HepG2 (cell line): Measurements from ENCODE around the gene FAM222B. TPM values are rescaled to one million over a fixed set of nuclear protein-coding genes. Genes with fewer than 3 reads are reported as not detected.

Experiments
- ATAC-seq: fragments of 200-7000 bp; cut with Tn5 transposase; 3 replicates; pipeline ENCODE4 v1.9.1; 2020; ENCODE audit warnings: mild to moderate bottlenecking, moderate library complexity
- BruUV-seq: library from RNA; stranded (reverse); fragments of 400-500 nt; replicated peaks from 2 replicates; lab custom pipeline; 2021; lab: Mats Ljungman, UMichigan
- CTCF ChIA-PET: fragments of 300-600 bp; formaldehyde crosslinking; extraction: SDS; loops from one replicate; lab custom pipeline; 2021; ENCODE audit warnings: low total read pairs, inconsistent platforms, low intra/inter-chr PET ratio; lab: Yijun Ruan, JAX
- POLR2A ChIA-PET: fragments of 350-600 bp; sonication (Branson Sonifier 250); formaldehyde crosslinking; loops from one replicate; lab custom pipeline; 2020; ENCODE audit warnings: antibody characterized with exemption, inconsistent platforms; lab: Yijun Ruan, JAX
- DNase-seq: peaks from one replicate; pipeline ENCODE4 v3.0.0-alpha.2; 2015; ENCODE audit warnings: low spot score
- FAIRE-seq: peaks from 3 replicates; lab custom pipeline; 2011; peaks lifted over from hg19 to GRCh38; lab: Jason Lieb, UNC
- H2AFZ ChIP-seq: one replicate; pipeline ENCODE4 v1.6.1; 2011; ENCODE audit warnings: low read length, inconsistent platforms
- H3K27ac ChIP-seq: fragments of 300-600 bp; 3 replicates; pipeline ENCODE4 v1.8.0; 2011; ENCODE audit warnings: mixed run types, mild to moderate bottlenecking, mixed read lengths, low read length, inconsistent platforms; ENCODE audit not compliant: insufficient read depth; ENCODE audit errors: extremely low read length
- H3K27me3 ChIP-seq, 2 experiments: fragments of 200-600 bp in 1 of 2; 2 replicates in 1 of 2; 3 replicates in 1 of 2; pipeline versions ENCODE4 v1.6.0 to v1.8.0; 2011; ENCODE audit warnings: low read length in 2 of 2, mild to moderate bottlenecking in 2 of 2, moderate library complexity in 2 of 2, inconsistent platforms in 1 of 2; ENCODE audit not compliant: insufficient read depth in 2 of 2, control insufficient read depth in 1 of 2
- H3K36me3 ChIP-seq, 2 experiments: fragments of 200-600 bp in 1 of 2; replicated peaks in 1 of 2; 2 replicates in 1 of 2; 3 replicates in 1 of 2; pipeline versions ENCODE4 v1.5.1 to v1.8.0; 2011; ENCODE audit warnings: low read length in 2 of 2, inconsistent platforms in 1 of 2; ENCODE audit not compliant: insufficient read depth in 2 of 2, control insufficient read depth in 1 of 2
- H3K4me1 ChIP-seq: 2 replicates; pipeline ENCODE4 v1.5.1; 2012; ENCODE audit warnings: low read length, inconsistent platforms; ENCODE audit not compliant: insufficient read depth
- H3K4me2 ChIP-seq: 2 replicates; pipeline ENCODE4 v1.6.0; 2011; ENCODE audit warnings: low read depth, low read length, inconsistent platforms
- H3K4me3 ChIP-seq, 3 experiments: fragments of 200-600 bp in 1 of 3; sonication (generic), shearing (Covaris generic) in 1 of 3; replicated peaks in 1 of 3; 2 replicates each; pipeline ENCODE4 v1.5.1; 2011 to 2016; ENCODE audit warnings: low read length in 3 of 3, inconsistent platforms in 2 of 3, low read depth in 2 of 3, mild to moderate bottlenecking in 2 of 3, control low read depth in 1 of 3, mixed read lengths in 1 of 3; ENCODE audit not compliant: insufficient read depth in 1 of 3
- H3K79me2 ChIP-seq: one replicate; pipeline ENCODE4 v1.6.1; 2011; ENCODE audit warnings: low read length, inconsistent platforms; ENCODE audit not compliant: insufficient read depth
- H3K9ac ChIP-seq: 2 replicates; pipeline ENCODE4 v1.6.0; 2011; ENCODE audit warnings: mild to moderate bottlenecking, low read depth, low read length, inconsistent platforms; ENCODE audit not compliant: insufficient read depth
- H3K9me3 ChIP-seq: 2 replicates; pipeline ENCODE4 v1.5.1; 2012; ENCODE audit warnings: mild to moderate bottlenecking, low read length
- H4K20me1 ChIP-seq: 2 replicates; pipeline ENCODE4 v1.6.0; 2011; ENCODE audit warnings: inconsistent platforms, mild to moderate bottlenecking, low read length, moderate library complexity; ENCODE audit not compliant: insufficient read depth
- AGO2 ChIP-seq: fragments of 200-400 bp; formaldehyde crosslinking; optimal IDR thresholded peaks from 2 replicates; pipeline ENCODE3; 2017; ENCODE audit warnings: mild to moderate bottlenecking, low read depth, low read length, moderate library complexity
- DNMT1 ChIP-seq: sonication (generic); formaldehyde crosslinking; IDR thresholded peaks from 2 replicates; pipeline ENCODE4 v1.5.1; 2020; ENCODE audit warnings: mild to moderate bottlenecking, missing genetic modification reagents
- MNT ChIP-seq: fragments of 450-650 bp; IDR thresholded peaks from 2 replicates; pipeline ENCODE4 v1.6.1; 2016
- RAD21 ChIP-seq: fragments of 450-650 bp; formaldehyde crosslinking; IDR thresholded peaks from 2 replicates; pipeline ENCODE4 v1.5.0; 2020; ENCODE audit warnings: mild to moderate bottlenecking
- TBP ChIP-seq: sonication (generic); formaldehyde crosslinking; IDR thresholded peaks from 2 replicates; pipeline ENCODE4 v1.5.0; 2020; ENCODE audit warnings: missing genetic modification reagents
- ZBTB7B ChIP-seq: sonication (generic); formaldehyde crosslinking; IDR thresholded peaks from 2 replicates; pipeline ENCODE4 v1.4.0; 2020; ENCODE audit warnings: missing genetic modification reagents
- ZNF317 ChIP-seq: sonication (generic); formaldehyde crosslinking; IDR thresholded peaks from 2 replicates; pipeline ENCODE4 v1.5.0; 2020; ENCODE audit warnings: mild to moderate bottlenecking, missing genetic modification reagents
- ZNF691 ChIP-seq: sonication (generic); formaldehyde crosslinking; IDR thresholded peaks from 2 replicates; pipeline ENCODE4 v1.4.0; 2020; ENCODE audit warnings: missing genetic modification reagents, low read depth, mild to moderate bottlenecking, borderline replicate concordance
- ZNF83 ChIP-seq: sonication (generic); formaldehyde crosslinking; IDR thresholded peaks from 2 replicates; pipeline ENCODE4 v1.4.0; 2020; ENCODE audit warnings: missing genetic modification reagents, mild to moderate bottlenecking, borderline replicate concordance
- WGBS: methylation state at CpG from one replicate; pipeline ENCODE4 v1.1.6; 2017; ENCODE audit warnings: low lambda C conversion rate; 5-methylcytosine and 5-hydroxymethylcytosine counted together
- in situ Hi-C: cut with HindIII; loops from 2 replicates; pipeline ENCODE4 v1.10.0; 2017; ENCODE audit warnings: low pct_unique_long_range_greater_than_20kb; ENCODE audit not compliant: extremely low pct_ligation_motif_present
- intact Hi-C: fragments of 100-400 bp; cut with micrococcal nuclease; formaldehyde crosslinking; loops from one replicate; pipeline ENCODE4 v1.10.0; 2022; ENCODE audit not compliant: unreplicated experiment
- polyA plus RNA-seq, 8 experiments: library from polyadenylated mRNA; depleted of rRNA in 3 of 8; stranded (reverse) in 7 of 8; unstranded in 1 of 8; fragments of >200 nt; fragmentation: Illumina TruSeq in 4 of 8; extraction: Trizol in 4 of 8; gene quantifications; 2 replicates each; pipeline versions ENCODE4 v1.2.1 to v1.2.3, GENCODE V29; 2011 to 2016; ENCODE audit warnings: low read depth in 4 of 8, missing spikeins in 1 of 8, mixed read lengths in 1 of 8; ENCODE audit not compliant: insufficient read depth in 1 of 8
- total RNA-seq, 5 experiments: library from RNA; depleted of rRNA; stranded (reverse); fragments of >200 nt; fragmentation: Illumina TruSeq; extraction: Trizol; gene quantifications; 2 replicates each; pipeline ENCODE4 v1.2.3, GENCODE V29; 2016; ENCODE audit warnings: low read depth in 1 of 5
- TF ChIP-seq, protein P1 (sequence below): conservative IDR thresholded peaks from 2 replicates; pipeline ENCODE4 v1.6.1; 2018; ENCODE audit warnings: missing genetic modification reagents
- TF ChIP-seq, protein P2 (sequence below), 2 experiments: sonication (generic) in 1 of 2; formaldehyde crosslinking in 1 of 2; IDR thresholded peaks; 2 replicates each; pipeline versions ENCODE4 v1.4.0 to v1.6.1; 2018 to 2020; ENCODE audit warnings: missing genetic modification reagents in 2 of 2, borderline replicate concordance in 1 of 2, low read depth in 1 of 2, mild to moderate bottlenecking in 1 of 2, missing biosample characterization in 1 of 2

Gene FAM222B
- total and polyA plus RNA-seq, 2 of the 13 experiments (the other 11 are each of a cell fraction or from before 2014, with no cell fraction given) = 3.5 to 7.3 TPM

GRCh38 chr17:28882154-28882895, 39.7 kb upstream of the FAM222B start:
- Histone ChIP-seq H3K27me3 (no peaks in the 10 kb centered on the region), H3K9ac (no peak overlapping the region), H3K27ac (no peak overlapping the region), H2AFZ (no peak overlapping the region), H3K36me3 (peaks cover 28 to 62% of the 10 kb centered on the region in 2 experiments), H3K4me3 (no peak overlapping the region), H3K4me1 (no peaks in the 10 kb centered on the region), H3K9me3 (no peaks in the 10 kb centered on the region), H4K20me1 (no peaks in the 10 kb centered on the region), H3K79me2 (no peaks in the 10 kb centered on the region), H3K4me2 (no peak overlapping the region)
- no peak for FAIRE-seq
- WGBS = 97% methylated on average over 13 of the region's 18 CpGs
- TF ChIP-seq AGO2 (peak; percentile 43), ZBTB7B (no peak), MNT (no peak)
- intact Hi-C loops (no loop called here), in situ Hi-C loops (loop anchor here (10.0 to 25.0 kb wide), 2 partner anchors 118 to 245 kb away; partner anchors contain the start of gene BLTP2)
- no TSS peak for BruUV-seq
- no peak for ATAC-seq
- no peak for DNase-seq
- CTCF ChIA-PET = no interaction called here
- POLR2A ChIA-PET = interaction anchor here (0.6 kb wide), 1 partner anchor 9 kb away, joined by 3 read pairs; no protein-coding TSS in a partner anchor

GRCh38 chr17:28881533-28882056, 39.0 kb upstream of the FAM222B start:
- FAIRE-seq = no peak
- BruUV-seq = no TSS peak
- Histone ChIP-seq H3K27ac (no peak overlapping the region), H3K27me3 (no peaks in the 10 kb centered on the region), H2AFZ (no peak overlapping the region), H3K79me2 (no peaks in the 10 kb centered on the region), H3K9ac (no peak overlapping the region), H3K4me1 (no peaks in the 10 kb centered on the region), H3K36me3 (peaks cover 27 to 62% of the 10 kb centered on the region in 2 experiments), H4K20me1 (no peaks in the 10 kb centered on the region), H3K9me3 (no peaks in the 10 kb centered on the region), H3K4me3 (no peak overlapping the region), H3K4me2 (no peak overlapping the region)
- no peak for DNase-seq
- intact Hi-C loops = no loop called here
- in situ Hi-C loops = loop anchor here (10.0 to 25.0 kb wide), 2 partner anchors 117 to 244 kb away; partner anchors contain the start of gene BLTP2
- ATAC-seq = no peak
- 99% methylated on average over 16 of the region's 17 CpGs for WGBS
- POLR2A ChIA-PET = interaction anchor here (0.6 kb wide), 1 partner anchor 9 kb away, joined by 3 read pairs; no protein-coding TSS in a partner anchor
- CTCF ChIA-PET = no interaction called here
- TF ChIP-seq ZNF691 (CRISPR knock-in tag) = no peak
- TF ChIP-seq RAD21 = no peak
- TF ChIP-seq, protein P1, sequence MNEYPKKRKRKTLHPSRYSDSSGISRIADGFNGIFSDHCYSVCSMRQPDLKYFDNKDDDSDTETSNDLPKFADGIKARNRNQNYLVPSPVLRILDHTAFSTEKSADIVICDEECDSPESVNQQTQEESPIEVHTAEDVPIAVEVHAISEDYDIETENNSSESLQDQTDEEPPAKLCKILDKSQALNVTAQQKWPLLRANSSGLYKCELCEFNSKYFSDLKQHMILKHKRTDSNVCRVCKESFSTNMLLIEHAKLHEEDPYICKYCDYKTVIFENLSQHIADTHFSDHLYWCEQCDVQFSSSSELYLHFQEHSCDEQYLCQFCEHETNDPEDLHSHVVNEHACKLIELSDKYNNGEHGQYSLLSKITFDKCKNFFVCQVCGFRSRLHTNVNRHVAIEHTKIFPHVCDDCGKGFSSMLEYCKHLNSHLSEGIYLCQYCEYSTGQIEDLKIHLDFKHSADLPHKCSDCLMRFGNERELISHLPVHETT (CRISPR knock-in tag) = no peak
- no peak for TF ChIP-seq TBP (CRISPR knock-in tag)
- TF ChIP-seq, protein P2, sequence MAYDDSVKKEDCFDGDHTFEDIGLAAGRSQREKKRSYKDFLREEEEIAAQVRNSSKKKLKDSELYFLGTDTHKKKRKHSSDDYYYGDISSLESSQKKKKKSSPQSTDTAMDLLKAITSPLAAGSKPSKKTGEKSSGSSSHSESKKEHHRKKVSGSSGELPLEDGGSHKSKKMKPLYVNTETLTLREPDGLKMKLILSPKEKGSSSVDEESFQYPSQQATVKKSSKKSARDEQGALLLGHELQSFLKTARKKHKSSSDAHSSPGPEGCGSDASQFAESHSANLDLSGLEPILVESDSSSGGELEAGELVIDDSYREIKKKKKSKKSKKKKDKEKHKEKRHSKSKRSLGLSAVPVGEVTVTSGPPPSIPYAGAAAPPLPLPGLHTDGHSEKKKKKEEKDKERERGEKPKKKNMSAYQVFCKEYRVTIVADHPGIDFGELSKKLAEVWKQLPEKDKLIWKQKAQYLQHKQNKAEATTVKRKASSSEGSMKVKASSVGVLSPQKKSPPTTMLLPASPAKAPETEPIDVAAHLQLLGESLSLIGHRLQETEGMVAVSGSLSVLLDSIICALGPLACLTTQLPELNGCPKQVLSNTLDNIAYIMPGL (CRISPR knock-in tag; IDR thresholded peaks at IDR 0.05; ENCODE audit: borderline replicate concordance in 1 of 2, low read depth in 1 of 2) = no peak
- no peak for TF ChIP-seq ZNF317 (CRISPR knock-in tag)
- no peak for TF ChIP-seq DNMT1 (CRISPR knock-in tag)
- no peak for TF ChIP-seq ZNF83 (CRISPR knock-in tag)
